Measurements from ENCODE around the gene CD80.

GRCh38 chr3:119550192-119550910, 9.1 kb downstream of the CD80 start:
- TF ChIP-seq YY1 (IDR thresholded peaks at IDR 0.05; ENCODE audit: insufficient read depth, insufficient read length) (no peak), ZNF274 (IDR thresholded peaks at IDR 0.05; ENCODE audit: low read depth, low read length) (no peak), SUZ12 (IDR thresholded peaks at IDR 0.05; ENCODE audit: extremely low read depth, insufficient read depth, insufficient read length) (no peak)

All from NT2/D1 (cell line).